HEK293 (cell line): Measurements from ENCODE around the gene DSC1.

ENCODE experiments used
- CTCF ChIA-PET: fragments of 350-600 bp; formaldehyde crosslinking; extraction: SDS; loops from one replicate; lab custom pipeline; 2021; ENCODE audit warnings: antibody characterized with exemption; lab: Yijun Ruan, JAX
- POLR2A ChIA-PET: fragments of 300-600 bp; formaldehyde crosslinking; extraction: SDS; loops from one replicate; lab custom pipeline; 2020; ENCODE audit warnings: antibody characterized with exemption, inconsistent platforms; lab: Yijun Ruan, JAX
- H3K27ac ChIP-seq: fragments of 200-500 bp; sonication (Bioruptor generic); 2 replicates; pipeline ENCODE4 v1.5.1; 2014; ENCODE audit warnings: low read depth, low read length, control low read depth, inconsistent platforms; ENCODE audit errors: extremely low read depth
- H3K36me3 ChIP-seq, 2 experiments: fragments of 200-500 bp in 1 of 2; sonication (Bioruptor generic) in 1 of 2; 1 replicate in 1 of 2; 2 replicates in 1 of 2; pipeline ENCODE4 v1.5.1; 2014 to 2017; ENCODE audit warnings: inconsistent platforms in 2 of 2, low read length in 2 of 2; ENCODE audit not compliant: control insufficient read depth in 2 of 2, insufficient read depth in 1 of 2
- H3K4me1 ChIP-seq: fragments of 200-500 bp; sonication (Bioruptor generic); 2 replicates; pipeline ENCODE4 v1.5.1; 2014; ENCODE audit warnings: mild to moderate bottlenecking, low read length, inconsistent platforms; ENCODE audit not compliant: control insufficient read depth, insufficient read depth
- H3K4me3 ChIP-seq: 2 replicates; pipeline ENCODE4 v1.5.1; 2011; ENCODE audit warnings: low read depth, mild to moderate bottlenecking, control low read depth, low read length, moderate library complexity
- H3K9me3 ChIP-seq: fragments of 200-500 bp; sonication (Bioruptor generic); 2 replicates; pipeline ENCODE4 v1.5.1; 2014; ENCODE audit warnings: low read depth, low read length, inconsistent platforms; ENCODE audit not compliant: control insufficient read depth, insufficient read depth
- INSM2 ChIP-seq: fragments of 450-650 bp; formaldehyde crosslinking; IDR thresholded peaks from 2 replicates; pipeline ENCODE4 v1.5.1; 2016; ENCODE audit warnings: missing biosample characterization, missing genetic modification characterization
- KLF17 ChIP-seq: fragments of 450-650 bp; formaldehyde crosslinking; IDR thresholded peaks from 2 replicates; pipeline ENCODE4 v1.5.1; 2016; ENCODE audit warnings: missing biosample characterization, missing genetic modification characterization
- PBX3 ChIP-seq: sonication (generic); formaldehyde crosslinking; IDR thresholded peaks from 2 replicates; pipeline ENCODE4 v1.8.1; 2022; ENCODE audit warnings: mild to moderate bottlenecking, moderate library complexity, missing genetic modification reagents
- PRDM1 ChIP-seq: fragments of 450-650 bp; formaldehyde crosslinking; IDR thresholded peaks from 2 replicates; pipeline ENCODE4; 2016; ENCODE audit warnings: missing biosample characterization, missing genetic modification characterization
- ZBTB11 ChIP-seq: fragments of 450-650 bp; formaldehyde crosslinking; conservative IDR thresholded peaks from 2 replicates; pipeline ENCODE4 v1.5.1; 2016; ENCODE audit warnings: low read depth, missing biosample characterization, missing genetic modification characterization
- ZBTB48 ChIP-seq: fragments of 450-650 bp; formaldehyde crosslinking; IDR thresholded peaks from 2 replicates; pipeline ENCODE4 v1.5.1; 2016; ENCODE audit warnings: missing biosample characterization, missing genetic modification characterization
- ZBTB8A ChIP-seq: fragments of 450-650 bp; formaldehyde crosslinking; IDR thresholded peaks from 2 replicates; pipeline ENCODE4 v1.5.1; 2016; ENCODE audit warnings: missing biosample characterization, missing genetic modification characterization
- ZNF19 ChIP-seq: fragments of 450-650 bp; formaldehyde crosslinking; IDR thresholded peaks from 2 replicates; pipeline ENCODE4; 2016; ENCODE audit warnings: missing biosample characterization, missing genetic modification characterization, low read depth
- ZNF202 ChIP-seq: fragments of 450-650 bp; formaldehyde crosslinking; IDR thresholded peaks from 2 replicates; pipeline ENCODE4 v1.5.1; 2016; ENCODE audit warnings: missing biosample characterization, missing genetic modification characterization, borderline replicate concordance
- ZNF266 ChIP-seq: fragments of 450-650 bp; formaldehyde crosslinking; IDR thresholded peaks from 2 replicates; pipeline ENCODE4 v1.5.1; 2016; ENCODE audit warnings: missing biosample characterization, missing genetic modification characterization, low read depth
- ZNF302 ChIP-seq: fragments of 450-650 bp; formaldehyde crosslinking; IDR thresholded peaks from 2 replicates; pipeline ENCODE4 v1.5.1; 2016; ENCODE audit warnings: missing biosample characterization, missing genetic modification characterization, low read depth
- ZNF311 ChIP-seq: fragments of 450-650 bp; formaldehyde crosslinking; IDR thresholded peaks from 2 replicates; pipeline ENCODE4 v1.5.1; 2017; ENCODE audit warnings: missing biosample characterization, missing genetic modification characterization, borderline replicate concordance
- ZNF366 ChIP-seq: fragments of 450-650 bp; formaldehyde crosslinking; conservative IDR thresholded peaks from 2 replicates; pipeline ENCODE4 v1.5.1; 2016; ENCODE audit warnings: missing biosample characterization, missing genetic modification characterization
- ZNF394 ChIP-seq: fragments of 450-650 bp; formaldehyde crosslinking; IDR thresholded peaks from 2 replicates; pipeline ENCODE4 v1.5.1; 2016; ENCODE audit warnings: missing biosample characterization, missing genetic modification characterization, mild to moderate bottlenecking, moderate library complexity, borderline replicate concordance
- ZNF426 ChIP-seq: fragments of 450-650 bp; formaldehyde crosslinking; IDR thresholded peaks from 2 replicates; pipeline ENCODE4 v1.5.1; 2017; ENCODE audit warnings: missing biosample characterization, missing genetic modification characterization, mild to moderate bottlenecking, inconsistent platforms, moderate library complexity
- ZNF488 ChIP-seq: fragments of 450-650 bp; formaldehyde crosslinking; IDR thresholded peaks from 2 replicates; pipeline ENCODE4 v1.5.1; 2016; ENCODE audit warnings: missing biosample characterization, missing genetic modification characterization
- ZNF555 ChIP-seq: fragments of 450-650 bp; formaldehyde crosslinking; conservative IDR thresholded peaks from 2 replicates; pipeline ENCODE4 v1.5.1; 2017; ENCODE audit warnings: missing biosample characterization, mild to moderate bottlenecking, missing genetic modification characterization, inconsistent platforms
- ZNF791 ChIP-seq: fragments of 450-650 bp; formaldehyde crosslinking; IDR thresholded peaks from 2 replicates; pipeline ENCODE4 v1.5.1; 2016; ENCODE audit warnings: missing biosample characterization, missing genetic modification characterization
- ZXDB ChIP-seq: fragments of 450-650 bp; formaldehyde crosslinking; IDR thresholded peaks from 2 replicates; pipeline ENCODE4 v1.5.1; 2016; ENCODE audit warnings: missing biosample characterization, missing genetic modification characterization
- TF ChIP-seq, protein P1 (sequence below): fragments of 450-650 bp; formaldehyde crosslinking; IDR thresholded peaks from 2 replicates; pipeline ENCODE4 v1.5.1; 2017; ENCODE audit warnings: missing biosample characterization, missing genetic modification characterization

DSC1 gene

GRCh38 chr18:31123125-31123524 lies 39.5 kb downstream of the DSC1 start (continued):
- TF ChIP-seq ZNF394 (peak; percentile 71; the same call in 1 of the 2 replicates), ZBTB11 (peak; percentile 69), ZNF555 (peak; percentile 38), ZNF266 (tag by site-specific recombination) (peak; percentile 61; the same call in 1 of the 2 replicates), ZNF426 (peak; percentile 59)
- TF ChIP-seq, all 188 proteins: peak for 12; not testable (repeated sequence) for 176

DNA sequence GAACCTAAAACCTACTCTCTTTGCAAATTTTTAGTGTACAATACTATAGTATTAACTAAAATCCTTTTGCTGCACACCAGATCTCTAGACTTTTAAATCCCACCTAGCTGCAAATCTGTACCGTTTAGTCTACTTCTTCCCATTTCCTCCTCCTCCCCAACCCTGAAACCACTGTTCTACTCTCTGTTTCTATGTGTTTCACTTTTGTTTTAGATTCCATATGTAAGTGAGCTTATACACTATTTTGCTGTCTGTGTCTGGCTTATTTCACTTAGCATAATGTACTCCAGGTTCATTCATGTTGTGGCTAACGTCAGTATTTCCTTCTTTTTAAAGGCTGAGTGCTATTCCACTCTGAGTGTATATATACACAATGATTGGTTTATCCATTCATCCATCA lies 42.1 kb downstream of the DSC1 start:
- TF ChIP-seq ZNF302 (no peak), PBX3 (no peak), ZNF791 (no peak), ZXDB (tag by site-specific recombination) (no peak), ZBTB48 (tag by site-specific recombination) (no peak)
- no peak overlapping the region for H3K27ac ChIP-seq
- H3K9me3 ChIP-seq: no peaks in the 10 kb centered on the region
- H3K4me3 ChIP-seq: no peak overlapping the region
- CTCF ChIA-PET: interaction anchor here (0.7 to 1.0 kb wide), 2 partner anchors 121 to 135 kb away, joined by 3 to 4 read pairs; no protein-coding TSS in a partner anchor
- POLR2A ChIA-PET: no interaction called here
- H3K36me3 ChIP-seq: no peaks in the 10 kb centered on the region
- H3K4me1 ChIP-seq: no peaks in the 10 kb centered on the region

- no peak for TF ChIP-seq KLF17 (tag by site-specific recombination)
- peak; percentile 99 for TF ChIP-seq PRDM1 (tag by site-specific recombination)
- TF ChIP-seq ZNF366 (tag by site-specific recombination): peak; percentile 60
- H3K4me3 ChIP-seq: no peak overlapping the region
- no peak overlapping the region for H3K27ac ChIP-seq
- H3K9me3 ChIP-seq: no peaks in the 10 kb centered on the region
- H3K36me3 ChIP-seq: no peaks in the 10 kb centered on the region
- ChIA-PET POLR2A (no interaction called here), CTCF (no interaction called here)
- no peaks in the 10 kb centered on the region for H3K4me1 ChIP-seq
These were observed 45.6 kb downstream of the DSC1 start for GRCh38 chr18:31116853-31117595.

- Histone ChIP-seq H3K9me3 (no peaks in the 10 kb centered on the region), H3K4me1 (no peaks in the 10 kb centered on the region), H3K4me3 (no peak overlapping the region), H3K27ac (no peak overlapping the region), H3K36me3 (no peaks in the 10 kb centered on the region)
- POLR2A ChIA-PET: no interaction called here
- CTCF ChIA-PET: interaction anchor here (0.7 to 0.9 kb wide), 3 partner anchors 9 to 93 kb away, joined by 3 read pairs; no protein-coding TSS in a partner anchor
- TF ChIP-seq INSM2 (tag by site-specific recombination) (no peak), ZNF19 (tag by site-specific recombination) (no peak), ZNF311 (no peak), ZNF202 (tag by site-specific recombination) (no peak), ZBTB8A (no peak), ZNF488 (no peak)
- TF ChIP-seq, protein P1, sequence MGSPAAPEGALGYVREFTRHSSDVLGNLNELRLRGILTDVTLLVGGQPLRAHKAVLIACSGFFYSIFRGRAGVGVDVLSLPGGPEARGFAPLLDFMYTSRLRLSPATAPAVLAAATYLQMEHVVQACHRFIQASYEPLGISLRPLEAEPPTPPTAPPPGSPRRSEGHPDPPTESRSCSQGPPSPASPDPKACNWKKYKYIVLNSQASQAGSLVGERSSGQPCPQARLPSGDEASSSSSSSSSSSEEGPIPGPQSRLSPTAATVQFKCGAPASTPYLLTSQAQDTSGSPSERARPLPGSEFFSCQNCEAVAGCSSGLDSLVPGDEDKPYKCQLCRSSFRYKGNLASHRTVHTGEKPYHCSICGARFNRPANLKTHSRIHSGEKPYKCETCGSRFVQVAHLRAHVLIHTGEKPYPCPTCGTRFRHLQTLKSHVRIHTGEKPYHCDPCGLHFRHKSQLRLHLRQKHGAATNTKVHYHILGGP: no peak
These were observed 49.9 kb downstream of the DSC1 start for GRCh38 chr18:31112804-31113203.
